ENCODE results near the gene ARHGEF3.

GRCh38 chr3:56781762-56782161 is 20.0 kb downstream of the ARHGEF3 start:
- TF ChIP-seq CTCF (IDR thresholded peaks at IDR 0.05) (no peak), POLR2A (IDR thresholded peaks at IDR 0.05) (no peak), EP300 (IDR thresholded peaks at IDR 0.05) (no peak), POLR2AphosphoS5 (IDR thresholded peaks at IDR 0.05) (no peak)

All from sigmoid colon (tissue), 4 donors.